ENCODE data around the gene EZR.
"Not testable (repeated sequence)": the region's sequence is repeated elsewhere in the genome, so short reads cannot be mapped to it uniquely, and the experiment has no call there.

Gene EZR

GRCh38 chr6:158841358-158841757 is 22.2 kb upstream of the EZR start:
- no peak for DNase-seq

DNA sequence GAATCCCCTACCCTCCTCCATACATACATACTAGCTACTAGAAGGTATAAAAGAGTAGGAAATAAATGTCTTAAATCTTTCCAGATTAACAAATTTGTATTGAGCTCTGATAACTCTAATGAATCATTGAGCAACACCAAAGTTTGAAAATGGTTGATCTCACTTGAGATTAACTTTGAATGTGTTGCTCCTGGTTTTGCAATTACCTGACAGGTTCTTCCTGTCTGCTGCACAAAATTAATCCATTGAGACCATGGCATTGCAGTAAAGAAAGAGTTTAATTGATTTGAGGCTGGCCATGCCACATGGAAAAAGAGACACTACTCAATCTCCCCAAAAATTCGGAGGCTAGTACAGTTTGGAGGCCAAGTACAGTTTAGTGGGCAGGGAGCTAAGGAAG is 21.3 kb upstream of the EZR start:
- no peak for DNase-seq

- no peak for DNase-seq
These were observed 20.6 kb upstream of the EZR start for GRCh38 chr6:158839796-158840195.

- not testable (repeated sequence) for DNase-seq
These were observed 19.6 kb upstream of the EZR start for GRCh38 chr6:158838790-158839189.

DNA sequence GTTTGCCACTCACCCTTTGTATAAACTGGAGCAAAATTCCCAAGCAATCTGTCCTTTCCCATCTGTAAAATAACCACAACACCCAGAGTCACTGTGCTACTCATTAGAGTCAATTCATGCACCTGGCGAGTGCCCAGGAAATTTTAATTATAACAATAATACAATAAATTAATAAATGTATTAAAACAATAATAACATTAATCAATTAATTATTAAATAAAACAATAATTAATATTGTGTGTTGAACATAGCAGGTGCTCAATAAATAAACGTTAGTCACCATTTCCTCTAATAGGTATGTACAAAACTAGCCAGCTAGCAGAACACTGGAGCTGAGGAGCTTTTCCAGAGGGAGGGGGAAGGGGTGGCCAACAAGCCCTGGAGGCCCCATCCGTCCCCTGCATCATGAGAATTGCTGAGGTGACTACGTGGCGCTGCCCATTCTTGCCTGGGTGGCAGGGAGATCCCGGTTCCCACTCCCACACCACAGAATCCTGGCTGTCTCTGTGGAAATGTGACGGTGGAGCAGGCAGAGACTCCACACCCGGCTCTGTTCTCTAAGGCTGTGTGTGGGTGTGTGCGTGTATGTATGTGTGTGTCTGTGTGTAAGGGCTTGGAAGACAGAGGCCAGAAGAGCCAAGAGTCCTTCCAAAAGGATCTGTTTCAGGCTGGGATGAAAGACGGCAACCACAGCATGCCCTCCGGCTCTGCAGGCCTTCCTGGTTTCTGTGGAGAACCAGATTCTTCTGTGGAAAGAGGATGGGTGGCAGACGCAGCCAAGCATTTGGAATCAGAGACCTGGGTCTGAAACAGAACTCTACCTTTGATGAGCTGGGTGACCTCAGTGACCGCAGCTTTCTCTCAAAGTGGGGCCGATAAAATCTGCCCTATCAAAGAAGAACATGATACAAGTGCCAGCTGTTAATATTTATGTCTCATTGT is 18.8 kb upstream of the EZR start:
- no peak for DNase-seq

- DNase-seq: no peak
These were observed 17.6 kb upstream of the EZR start for GRCh38 chr6:158836625-158837311.

GRCh38 chr6:158835616-158836221 is 16.6 kb upstream of the EZR start:
- no peak for DNase-seq

- DNase-seq: no peak
These were observed 15.7 kb upstream of the EZR start for GRCh38 chr6:158834675-158835385.

DNA sequence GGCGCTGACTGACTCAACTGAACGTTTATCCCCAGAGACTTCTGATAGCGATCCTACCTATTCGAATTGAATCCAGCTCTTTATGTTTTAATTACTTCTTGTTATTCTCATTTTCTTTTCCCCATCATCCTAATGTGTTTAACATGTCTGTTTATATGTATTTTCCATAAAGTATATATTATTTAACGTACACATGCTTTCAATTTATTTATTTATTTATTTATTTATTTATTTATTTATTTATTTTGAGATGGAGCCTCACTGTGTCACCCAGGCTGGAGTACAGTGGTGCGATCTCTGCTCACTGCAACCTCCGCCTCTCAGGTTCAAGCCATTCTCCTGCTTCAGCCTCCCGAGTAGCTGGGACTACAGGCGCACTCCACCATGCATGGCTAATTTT is 13.6 kb upstream of the EZR start:
- DNase-seq: not testable (repeated sequence)

DNA sequence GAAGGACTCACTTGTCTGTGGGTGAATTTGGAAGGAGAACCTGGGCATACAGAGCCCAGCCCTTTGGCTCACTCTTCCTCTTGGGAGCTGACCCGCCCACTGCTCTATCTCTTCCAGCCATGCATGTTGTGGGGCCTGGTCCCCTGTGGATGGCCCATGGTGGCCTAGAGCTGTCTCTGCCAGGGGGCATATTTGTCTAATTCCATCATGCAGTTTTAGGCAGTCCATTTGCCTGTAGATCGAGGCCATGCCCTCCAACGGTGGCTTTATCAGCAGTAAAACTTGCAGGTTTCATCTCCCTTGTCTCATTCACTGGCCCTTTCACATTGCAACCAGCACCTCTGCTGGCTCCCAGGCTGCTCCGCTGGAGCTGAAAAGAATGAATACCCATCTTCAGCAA is 12.9 kb upstream of the EZR start:
- no peak for DNase-seq

GRCh38 chr6:158831571-158831970 is 12.4 kb upstream of the EZR start:
- no peak for DNase-seq

DNA sequence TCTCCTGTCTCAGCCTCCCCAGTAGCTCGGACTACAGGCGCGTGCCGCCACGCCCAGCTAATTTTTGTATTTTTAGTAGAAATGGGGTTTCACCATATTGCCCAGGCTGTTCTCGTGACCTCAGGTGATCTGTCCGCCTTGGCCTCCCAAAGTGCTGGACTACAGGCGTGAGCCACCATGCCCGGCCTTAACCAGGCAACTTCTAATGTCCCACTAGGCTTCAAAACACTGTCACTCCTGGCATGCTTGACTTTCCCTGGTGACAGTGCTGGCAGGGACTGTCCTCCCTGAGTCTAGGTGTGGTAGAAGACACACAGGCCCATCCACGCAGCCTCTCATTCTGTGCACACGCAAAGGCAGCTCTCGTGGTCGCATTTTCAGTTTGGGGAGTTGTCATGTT is 11.6 kb upstream of the EZR start:
- no peak for DNase-seq

DNA sequence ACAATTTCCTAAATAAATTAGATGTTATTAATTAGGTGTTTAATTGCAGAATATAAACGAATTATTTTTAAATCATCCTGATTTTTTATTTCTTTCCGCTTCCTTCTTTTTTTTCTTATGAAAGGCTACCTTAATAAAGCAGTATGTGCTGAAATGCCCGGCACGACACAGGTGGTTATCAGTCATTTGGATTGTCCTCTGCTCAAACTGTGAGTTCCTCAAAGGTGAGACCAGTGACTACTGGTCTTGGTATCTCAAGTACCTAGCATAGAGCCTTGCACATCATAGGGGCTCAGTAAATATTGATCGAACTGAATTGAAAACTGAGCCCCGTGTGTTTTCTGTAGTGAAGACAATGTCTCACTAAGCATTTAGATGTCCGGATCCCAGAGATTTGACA is 9.6 kb upstream of the EZR start:
- DNase-seq: no peak

- DNase-seq: no peak
These were observed 7.8 kb upstream of the EZR start for GRCh38 chr6:158826819-158827501.

DNA sequence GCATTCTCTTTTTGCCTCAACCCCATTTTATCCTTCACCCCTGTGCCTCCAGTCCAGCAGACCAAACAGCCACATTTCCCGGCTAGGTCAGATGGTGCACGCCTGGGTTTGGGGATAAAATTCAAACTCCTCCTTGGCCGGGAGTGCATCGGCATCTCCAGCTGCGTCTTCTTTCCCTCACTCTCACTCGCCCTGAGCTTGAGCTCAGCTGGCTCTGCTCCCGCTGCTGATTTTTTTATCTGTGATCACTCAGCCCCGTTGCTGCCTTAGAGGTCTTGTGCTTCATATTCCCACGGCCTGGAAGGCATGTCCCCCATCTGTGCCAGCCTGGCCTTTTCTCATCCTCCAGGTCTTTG is 6.8 kb upstream of the EZR start:
- no peak for DNase-seq

- DNase-seq: no peak
These were observed 6.1 kb upstream of the EZR start for GRCh38 chr6:158825038-158825950.

GRCh38 chr6:158823616-158824015 is 4.4 kb upstream of the EZR start:
- DNase-seq: not testable (repeated sequence)

DNA sequence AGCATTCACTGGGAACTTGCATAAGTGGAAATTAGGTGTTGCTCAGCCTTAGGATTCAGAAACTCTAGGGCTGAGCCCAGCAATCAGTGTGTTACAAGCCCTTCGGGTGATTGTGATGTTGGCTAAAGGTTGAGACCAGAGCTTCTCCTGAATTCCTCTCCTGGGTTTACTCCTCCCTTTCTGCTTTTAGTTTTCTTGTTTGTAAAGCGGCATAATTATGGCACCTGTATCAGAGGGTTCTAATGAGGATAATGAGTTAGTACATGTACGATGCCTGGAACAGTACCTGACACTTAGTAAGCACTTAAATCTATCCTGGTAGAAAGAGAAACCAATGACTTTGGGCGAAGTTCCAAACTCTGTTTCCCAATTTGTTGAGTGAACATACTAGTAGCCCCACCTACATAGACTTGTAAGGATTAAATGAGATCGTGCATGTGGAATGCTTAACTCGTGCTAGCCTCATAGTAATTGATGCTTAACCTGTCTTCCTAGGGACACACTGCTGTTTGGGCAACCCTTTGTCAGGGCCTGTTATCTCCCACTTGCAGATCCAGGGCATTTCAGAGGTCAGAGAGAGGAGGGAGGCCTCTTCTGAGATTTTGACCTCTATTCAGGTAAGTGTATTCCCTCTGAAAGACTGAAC is 932 bp upstream of the EZR start:
- DNase-seq: no peak

GRCh38 chr6:158818581-158819212 is 471 bp downstream of the EZR start:
- peak; percentile 37 for DNase-seq
